HS-27A (cell line): ENCODE results near the gene EPN3.
A peak's percentile ranks its signal among the peaks of the same experiment; 100 is the strongest.

Source experiments
- DNase-seq: peaks from one replicate; pipeline ENCODE4 v3.0.0-alpha.2; 2012; ENCODE audit warnings: low read depth, missing footprints

The EPN3 gene

DNA sequence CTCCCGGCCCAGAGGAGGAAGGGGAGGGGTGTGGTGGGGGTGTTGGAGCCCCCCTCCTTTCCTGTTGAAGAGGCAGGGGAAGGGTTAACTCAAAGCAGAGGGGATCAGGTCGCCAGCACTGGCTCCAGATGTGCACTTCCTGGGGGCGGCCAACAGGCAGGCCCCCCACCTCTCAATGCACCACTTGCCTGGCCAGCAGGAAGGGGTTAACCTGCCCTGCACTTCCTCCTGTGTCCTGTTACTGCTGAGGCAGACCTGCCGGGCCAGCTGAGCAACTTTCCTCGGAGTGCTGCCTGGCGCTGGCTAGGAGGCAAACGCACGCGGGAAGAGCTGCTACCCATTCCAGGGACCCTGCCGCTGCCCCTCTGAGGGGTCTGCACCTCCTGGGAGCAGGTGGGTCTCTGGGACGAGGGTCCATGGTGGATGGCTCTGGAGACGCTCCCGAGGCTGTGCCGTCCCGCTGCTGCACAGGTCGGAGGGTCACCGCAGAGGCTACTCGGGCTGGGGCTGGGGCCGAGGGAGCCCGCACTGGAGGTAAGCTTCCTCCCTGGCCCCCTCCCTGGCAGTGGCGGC is at the start of gene EPN3:
Gene EPN3, plus strand, starts transcription at position 284 of the 573 bp plus-strand sequence. CDS start 3,822 bp downstream, outside the sequence.
- no peak for DNase-seq

DNA sequence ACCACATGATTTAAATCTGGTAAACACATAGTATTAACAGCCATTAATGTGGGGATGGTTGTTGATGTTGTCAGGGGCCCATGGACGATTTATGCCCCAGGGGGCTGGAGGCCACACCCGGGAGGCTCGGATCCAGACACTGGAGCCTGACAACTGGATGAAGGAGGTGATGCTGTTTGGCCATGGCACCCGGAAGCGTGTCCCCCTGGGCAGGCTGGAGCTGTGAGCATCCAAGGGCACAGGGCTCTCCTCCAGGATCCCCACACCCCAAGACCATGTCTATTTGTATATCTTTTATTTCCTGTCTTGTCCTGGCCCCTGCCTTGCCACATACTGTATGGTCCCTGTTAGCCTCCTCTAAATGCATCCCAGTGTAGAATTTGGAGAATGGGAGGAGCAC is 49.3 kb upstream of the EPN3 start:
- DNase-seq: no peak

DNA sequence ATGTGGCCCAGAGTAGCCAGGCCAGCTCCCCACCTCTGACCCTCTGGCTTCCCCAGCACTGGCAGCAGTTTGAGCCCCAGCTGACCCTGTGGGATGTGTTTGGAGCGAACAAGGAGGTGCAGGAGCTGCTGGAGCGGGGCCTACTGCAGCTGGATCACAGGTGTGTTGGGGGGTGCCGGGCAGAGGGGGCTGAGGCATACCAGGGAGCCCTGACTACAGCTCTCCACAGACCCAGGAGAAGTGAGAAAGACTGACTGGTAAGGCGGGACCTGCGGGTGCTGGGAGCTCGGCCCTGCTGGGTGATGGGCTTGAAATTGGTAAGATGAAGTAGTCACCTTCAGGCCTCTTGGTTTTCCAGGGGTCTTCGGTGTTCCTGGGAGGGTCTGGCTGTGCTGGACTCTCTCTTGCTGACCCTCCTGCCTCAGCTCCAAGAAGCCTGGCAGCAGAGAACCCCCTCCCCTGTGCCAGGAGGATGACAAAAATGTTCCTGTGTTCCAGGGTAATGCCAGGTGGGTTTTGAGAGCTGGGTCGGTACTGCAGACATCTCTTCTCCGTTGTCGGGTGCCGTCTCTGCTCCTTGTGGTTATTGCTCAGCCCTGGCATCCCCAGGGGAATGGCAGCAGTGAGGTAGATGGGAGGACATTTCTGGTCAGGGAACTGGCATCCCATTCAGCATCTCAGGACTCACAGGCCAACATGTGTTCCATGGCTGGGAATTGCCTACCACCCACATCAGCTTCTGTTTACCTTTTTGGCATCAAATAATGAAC is 48.0 kb upstream of the EPN3 start:
- no peak for DNase-seq

DNA sequence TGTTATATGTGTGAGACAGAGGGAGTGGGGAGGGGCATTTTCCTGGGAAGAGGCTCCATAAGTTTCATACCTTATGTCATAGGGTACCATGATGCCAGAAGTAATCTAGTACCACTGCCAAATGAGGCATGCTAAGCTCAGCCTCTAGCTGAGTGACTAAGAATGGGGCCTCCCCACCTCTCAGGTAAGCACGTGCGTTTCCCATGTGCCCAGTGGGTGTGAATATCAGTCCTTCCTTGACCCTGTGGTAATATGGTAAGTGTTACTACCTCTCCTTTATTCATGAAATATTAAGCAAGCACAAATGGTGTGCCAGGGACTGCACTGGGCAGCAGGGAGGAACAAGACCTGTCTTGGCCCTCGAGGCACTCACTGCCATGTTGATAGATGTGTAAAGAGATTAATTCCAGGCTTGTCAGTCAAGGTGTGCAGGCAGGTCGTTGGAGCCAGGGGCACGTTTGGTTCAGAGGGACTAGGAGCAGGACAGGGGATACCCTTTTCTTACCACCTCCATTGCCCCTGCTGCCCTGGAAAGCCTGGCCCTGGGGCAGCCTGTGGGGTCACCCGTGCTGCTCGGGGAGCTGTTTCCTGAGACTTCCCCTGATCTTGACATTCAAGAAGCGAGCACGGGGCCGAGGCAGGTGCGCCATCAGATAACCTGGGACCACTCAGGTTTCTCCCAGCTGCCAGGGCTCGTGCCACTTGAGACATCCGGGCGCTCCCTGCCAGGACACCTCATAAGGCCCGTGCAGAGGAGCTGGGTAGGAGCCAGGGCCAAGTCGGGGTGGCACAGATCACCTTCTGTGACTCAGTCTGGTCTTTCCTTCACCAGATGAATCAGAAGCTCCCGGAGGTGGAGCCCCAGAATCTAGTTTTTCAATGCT is 45.1 kb upstream of the EPN3 start:
- DNase-seq: no peak

DNA sequence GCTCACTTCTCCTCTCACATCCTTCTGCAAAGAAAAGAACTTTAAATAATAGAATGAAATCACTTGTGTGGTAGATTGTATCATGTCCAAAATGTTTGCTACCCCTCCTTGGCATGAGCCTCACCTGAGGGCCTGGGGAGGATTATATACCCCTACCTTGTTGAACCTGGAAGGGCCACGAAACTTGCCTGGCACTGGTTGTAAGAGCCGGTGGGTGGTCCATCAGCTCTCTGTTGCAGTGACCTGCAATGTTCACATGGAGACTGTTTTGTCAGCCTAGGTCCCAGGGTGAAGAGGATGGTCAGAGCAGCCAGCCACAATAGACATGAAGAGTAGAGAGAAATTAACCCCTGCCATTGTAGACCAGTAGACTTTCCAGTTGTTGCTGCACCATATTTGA is 43.7 kb upstream of the EPN3 start:
- DNase-seq: no peak

DNA sequence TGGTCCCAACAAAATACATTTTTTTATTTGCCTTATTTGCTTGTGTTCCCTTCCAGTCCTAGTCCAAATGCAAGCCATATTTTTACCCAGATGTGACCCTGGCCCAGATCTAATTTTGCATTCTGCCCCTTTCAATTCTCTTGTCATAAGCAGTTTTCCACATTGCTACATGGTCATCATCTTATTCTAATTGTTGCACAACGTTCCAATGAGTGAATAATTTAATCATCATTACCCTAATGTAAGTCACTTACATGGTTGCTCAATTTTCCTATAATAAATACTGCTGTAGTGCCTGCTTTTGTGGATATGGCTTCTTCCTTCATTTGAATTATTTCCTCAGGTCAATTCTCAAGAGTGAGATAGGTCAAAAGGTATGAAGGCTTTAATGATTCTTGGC is 41.0 kb upstream of the EPN3 start:
- DNase-seq: no peak

DNA sequence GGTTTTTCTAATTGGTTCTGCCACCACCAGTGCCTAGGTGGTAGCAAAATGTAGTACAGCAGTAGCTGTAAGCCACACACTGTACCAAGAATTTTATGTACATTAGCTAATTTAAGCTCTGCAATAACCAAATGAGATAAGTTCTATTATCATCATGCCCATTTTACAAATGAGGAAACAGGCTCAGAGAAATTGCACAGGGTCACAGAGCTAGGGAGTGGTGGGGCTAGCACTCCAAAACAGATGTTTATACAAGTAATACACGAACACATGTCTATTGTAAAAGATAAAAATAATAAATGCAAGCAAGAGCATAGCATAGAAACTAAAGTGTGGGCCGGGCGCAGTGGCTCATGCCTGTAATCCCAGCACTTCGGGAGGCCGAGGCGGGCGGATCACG is 40.3 kb upstream of the EPN3 start:
- DNase-seq: no peak

DNA sequence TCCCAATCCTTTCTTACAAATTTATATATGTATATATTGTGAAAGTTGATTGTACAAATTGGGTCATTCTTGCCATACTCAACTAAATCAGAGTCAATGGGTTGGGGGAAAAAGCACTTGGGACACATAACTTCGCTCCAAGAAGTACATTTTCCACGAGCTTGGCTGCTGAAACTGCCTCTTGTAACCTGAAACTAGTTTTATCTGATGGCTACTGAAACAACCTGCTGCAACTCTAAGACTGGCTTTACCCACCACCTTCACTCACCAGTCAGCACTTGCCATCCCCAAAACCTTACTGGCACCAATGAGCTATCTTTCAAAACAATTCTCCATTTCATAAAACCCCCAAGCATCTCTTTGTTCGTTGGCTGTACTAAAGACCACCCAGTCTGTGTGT is 38.8 kb upstream of the EPN3 start:
- no peak for DNase-seq

DNA sequence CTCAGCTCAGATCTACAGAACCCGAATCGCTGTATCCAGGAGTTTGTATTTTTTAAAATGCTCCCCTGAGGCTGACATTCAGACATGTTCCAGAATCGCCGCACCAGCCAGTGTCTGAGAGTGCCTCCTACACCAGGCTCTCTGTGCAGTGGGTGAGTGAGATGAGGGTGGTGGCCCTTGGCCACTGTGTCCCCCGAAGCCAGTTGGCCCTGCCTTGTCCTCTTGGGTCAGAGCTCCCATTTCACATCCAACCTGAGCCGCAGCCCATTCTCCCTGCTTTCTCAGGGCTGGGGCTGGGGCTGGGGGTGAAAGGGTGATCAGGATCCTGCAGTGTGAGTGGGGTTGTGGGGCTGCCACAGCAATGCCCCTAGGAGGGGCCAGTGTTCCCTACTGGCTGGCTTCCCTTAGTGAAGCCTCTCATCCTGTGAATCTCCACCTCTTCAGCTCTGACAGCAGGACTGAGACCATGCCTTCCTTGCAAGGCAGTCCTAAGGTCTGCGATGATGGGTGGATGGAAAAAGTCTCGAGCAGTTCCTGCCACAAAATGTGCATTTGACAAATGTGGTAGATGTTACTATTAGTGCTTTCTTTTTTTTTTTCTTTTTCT is 37.2 kb upstream of the EPN3 start:
- DNase-seq: no peak

DNA sequence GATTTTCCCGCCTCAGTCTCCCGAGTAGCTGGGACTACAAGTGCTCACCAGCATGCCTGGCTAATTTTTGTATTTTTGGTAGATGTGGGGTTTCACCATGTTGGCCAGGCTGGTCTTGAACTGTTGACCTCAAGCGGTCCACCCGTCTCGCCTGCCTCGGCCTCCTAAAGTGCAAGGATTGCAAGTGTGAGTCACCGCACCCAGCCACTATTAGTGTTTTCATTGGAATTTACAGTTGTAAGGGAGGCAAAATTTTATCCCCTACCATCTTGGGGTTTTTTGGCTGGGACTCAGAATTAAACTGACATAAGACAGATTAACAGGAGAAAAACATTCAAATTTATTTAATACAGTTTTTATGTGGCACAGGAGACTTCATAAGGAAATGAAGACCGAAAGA is 36.6 kb upstream of the EPN3 start:
- DNase-seq: no peak

DNA sequence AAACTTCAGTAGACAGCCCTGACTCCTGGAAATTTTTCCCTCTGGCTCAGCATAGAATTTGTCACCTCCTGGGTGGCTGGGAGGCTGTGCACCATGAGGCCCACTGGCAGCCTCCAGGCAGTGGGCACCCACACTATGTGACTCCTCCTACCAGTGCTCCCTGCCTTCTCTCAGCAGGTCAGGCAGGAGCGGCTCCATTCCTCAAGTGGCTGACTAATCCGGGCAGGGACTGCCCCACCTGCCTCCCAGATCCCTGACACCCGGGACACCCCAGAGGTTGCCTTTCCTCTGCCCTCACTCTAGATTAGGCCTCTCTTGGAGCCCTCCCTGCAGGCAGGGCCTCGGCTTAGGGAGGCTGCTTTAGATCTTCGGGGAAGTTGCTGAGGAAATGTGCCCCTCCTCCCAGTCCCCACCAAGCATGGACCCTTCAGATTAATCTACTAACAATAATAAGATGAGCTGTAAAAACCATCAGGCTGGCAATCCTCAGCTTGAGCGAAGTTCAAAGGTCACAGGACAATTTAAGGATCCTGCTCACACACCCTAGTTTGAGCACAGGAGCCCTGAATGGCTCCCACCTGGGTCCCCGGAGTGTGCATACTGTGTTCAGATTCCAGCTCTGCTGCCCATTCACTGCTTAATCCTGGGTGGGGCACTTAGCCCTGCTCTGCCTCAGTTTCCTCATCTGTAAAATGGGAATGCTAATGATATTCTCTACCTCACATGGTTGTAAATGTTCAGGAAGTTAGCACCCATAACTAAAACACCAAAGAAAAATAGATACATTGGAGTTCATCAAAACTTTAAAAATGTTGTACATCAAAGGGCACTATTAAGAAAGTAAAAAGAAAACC is 34.3 kb upstream of the EPN3 start:
- DNase-seq: no peak

DNA sequence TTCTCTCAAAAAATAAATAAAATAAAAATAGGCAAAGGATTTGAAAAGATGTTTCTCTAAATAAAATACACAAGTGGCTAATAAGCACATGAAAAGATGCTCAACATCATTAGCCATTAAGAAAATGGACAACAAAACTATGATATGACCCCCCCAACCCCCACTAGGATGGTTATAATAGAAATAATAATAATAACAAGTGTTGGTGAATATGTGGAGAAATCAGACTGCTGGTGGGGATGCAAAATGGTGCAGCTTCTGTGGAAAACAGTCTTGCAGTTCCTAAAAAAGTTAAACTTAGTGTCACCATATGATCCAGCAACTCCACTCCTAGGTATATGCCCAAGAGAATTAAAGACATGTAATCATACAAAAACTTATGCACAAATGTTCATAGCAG is 33.3 kb upstream of the EPN3 start:
- no peak for DNase-seq

DNA sequence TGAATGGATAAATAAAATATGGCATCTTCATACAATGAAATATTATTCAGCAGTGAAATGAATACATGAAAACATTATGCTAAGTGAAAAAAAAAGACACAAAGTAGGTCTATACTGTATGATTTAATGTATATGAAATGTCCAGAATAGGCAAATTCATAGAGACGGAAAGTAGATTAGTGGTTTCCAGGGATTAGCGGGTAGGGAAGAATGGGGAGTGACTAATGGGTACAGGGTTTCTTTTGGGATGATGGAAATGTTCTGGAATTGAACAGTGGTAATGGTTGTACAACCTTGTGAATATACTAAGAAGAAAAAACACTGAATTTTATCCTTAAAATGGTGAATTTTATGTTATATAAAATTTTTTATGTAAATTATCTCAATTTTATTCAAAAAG is 32.8 kb upstream of the EPN3 start:
- no peak for DNase-seq

DNA sequence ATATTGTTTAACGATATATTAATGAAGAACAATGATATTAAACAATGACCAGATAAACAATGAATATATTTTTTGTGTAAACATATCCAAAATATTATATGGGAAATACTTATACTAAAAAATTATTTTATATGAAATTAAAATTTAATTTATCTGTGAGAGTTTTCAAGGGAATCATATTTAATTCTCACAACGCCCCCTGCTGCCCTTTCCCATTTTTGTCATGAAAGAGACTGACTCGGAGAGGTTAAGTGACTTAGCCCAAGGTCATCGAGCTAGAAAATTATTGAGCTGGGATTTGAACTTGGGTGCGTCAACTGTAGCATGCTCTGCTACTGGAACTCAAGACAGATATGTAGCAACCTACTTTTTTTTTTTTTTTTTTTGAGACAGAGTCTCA is 31.5 kb upstream of the EPN3 start:
- no peak for DNase-seq

DNA sequence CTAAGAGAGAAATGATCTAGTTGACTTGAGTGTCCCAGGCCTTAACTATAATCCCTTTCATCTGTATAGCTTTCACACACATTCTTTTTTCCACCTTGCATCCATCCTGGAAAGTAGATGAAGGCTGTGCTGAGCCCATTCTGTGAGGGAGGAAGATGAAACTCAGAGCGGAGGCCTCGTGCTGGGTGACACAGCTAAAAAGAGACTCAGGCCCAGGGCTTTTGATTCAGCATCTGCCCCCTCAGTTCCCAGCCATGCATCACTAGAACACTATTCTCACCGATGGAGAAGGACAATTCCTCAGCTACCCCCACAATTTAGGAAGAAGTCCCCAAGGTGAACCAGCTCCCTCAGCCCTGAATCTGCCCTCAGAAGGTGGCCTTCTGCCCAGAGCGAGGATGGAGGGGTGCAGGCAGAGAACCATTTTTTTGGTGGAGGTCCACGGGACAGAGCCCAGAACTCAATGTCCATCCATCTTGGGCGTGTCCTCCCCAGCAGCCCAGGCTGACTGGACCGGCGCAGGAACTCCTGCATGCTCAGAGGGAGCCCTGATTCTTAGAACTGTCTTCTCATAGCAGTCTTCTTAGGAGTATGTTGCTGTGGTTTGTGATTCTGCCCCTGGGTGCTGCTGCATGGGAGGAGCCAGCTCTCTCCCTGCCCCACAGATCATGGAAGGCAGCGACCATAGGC is 30.1 kb upstream of the EPN3 start:
- no peak for DNase-seq

DNA sequence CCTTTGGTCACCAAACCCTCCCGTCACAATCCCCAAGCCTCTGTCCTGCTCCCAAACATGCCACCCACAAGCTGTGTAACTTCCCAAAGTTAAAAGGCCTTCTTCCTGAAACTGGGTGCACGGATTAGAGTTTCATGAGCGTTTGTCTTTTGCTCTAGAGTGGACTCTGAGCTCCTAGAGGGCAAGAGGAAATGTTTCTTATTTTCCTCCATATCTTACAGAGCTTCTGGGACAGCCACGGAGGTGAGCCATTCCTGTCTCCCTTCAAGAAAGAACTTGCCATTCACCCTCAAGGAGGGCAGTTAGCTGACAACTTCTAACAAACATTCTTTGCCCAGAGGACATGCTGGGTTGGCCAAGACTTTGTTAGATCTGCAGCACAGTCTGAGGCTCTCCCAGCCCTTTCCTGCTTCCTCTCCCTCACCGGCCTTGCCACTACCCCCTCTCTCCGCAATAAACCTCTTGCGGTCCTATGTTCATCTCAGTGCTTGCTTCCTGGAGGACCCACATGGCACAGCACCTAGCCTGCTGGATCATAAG is 26.9 kb upstream of the EPN3 start:
- DNase-seq: no peak

DNA sequence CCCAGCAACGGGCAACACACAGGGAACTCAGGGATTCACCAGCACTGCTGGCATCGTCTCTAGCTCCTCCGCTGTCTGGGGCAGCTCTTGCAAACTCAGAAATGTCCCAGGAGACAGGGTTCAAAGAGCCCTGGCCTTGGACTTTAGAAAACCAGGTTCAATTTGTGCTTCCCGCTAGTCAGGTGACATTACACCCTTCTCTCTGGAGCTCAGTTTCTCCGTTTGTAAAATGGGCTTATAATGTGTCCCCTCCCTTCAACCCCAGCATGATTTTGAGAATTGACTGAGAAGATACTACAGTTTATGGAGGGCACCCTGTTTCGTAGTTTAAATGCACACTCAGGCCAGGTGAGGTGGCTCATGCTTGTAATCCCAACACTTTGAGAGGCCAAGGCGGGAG is 26.2 kb upstream of the EPN3 start:
- no peak for DNase-seq

DNA sequence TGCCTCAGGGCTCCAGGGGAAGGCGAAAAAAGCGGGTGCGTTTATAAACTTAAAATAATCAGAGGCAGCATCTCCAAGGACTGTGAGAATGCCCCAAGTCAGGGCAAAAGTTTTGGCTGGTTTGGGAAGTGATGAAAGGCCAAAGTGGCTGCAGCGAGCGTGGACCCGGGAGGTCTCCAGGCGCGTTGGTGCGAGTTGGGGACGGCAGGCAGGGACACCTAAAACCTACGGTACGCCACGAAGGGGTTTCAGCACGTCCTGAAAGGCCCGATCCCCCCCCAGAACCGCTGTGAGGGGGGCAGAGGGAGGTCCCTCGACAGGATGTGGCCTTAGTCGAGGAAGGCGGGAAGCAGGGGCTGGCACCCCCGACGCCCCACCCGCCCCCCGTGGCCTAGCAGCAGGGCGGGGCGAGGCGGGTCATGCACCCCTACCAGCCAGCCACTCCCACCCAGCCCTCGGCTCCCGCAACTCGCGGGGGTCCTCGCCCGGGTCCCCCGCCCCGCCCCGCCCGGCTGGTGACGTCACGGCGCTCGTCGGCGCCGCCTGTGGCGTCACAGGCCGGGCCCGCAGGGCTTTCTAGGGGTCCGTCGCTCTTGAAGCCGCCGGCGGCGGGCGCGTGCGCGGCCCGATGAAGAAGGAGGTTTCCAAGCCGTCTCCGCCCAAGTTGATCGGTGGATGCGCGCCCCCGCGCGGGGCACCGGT is 24.5 kb upstream of the EPN3 start, which contains the start of gene MYCBPAP:
Gene MYCBPAP, plus strand, starts transcription at position 569 of the 702 bp plus-strand sequence. CDS start 236 bp downstream, outside the sequence.
- DNase-seq: peak; percentile 36

DNA sequence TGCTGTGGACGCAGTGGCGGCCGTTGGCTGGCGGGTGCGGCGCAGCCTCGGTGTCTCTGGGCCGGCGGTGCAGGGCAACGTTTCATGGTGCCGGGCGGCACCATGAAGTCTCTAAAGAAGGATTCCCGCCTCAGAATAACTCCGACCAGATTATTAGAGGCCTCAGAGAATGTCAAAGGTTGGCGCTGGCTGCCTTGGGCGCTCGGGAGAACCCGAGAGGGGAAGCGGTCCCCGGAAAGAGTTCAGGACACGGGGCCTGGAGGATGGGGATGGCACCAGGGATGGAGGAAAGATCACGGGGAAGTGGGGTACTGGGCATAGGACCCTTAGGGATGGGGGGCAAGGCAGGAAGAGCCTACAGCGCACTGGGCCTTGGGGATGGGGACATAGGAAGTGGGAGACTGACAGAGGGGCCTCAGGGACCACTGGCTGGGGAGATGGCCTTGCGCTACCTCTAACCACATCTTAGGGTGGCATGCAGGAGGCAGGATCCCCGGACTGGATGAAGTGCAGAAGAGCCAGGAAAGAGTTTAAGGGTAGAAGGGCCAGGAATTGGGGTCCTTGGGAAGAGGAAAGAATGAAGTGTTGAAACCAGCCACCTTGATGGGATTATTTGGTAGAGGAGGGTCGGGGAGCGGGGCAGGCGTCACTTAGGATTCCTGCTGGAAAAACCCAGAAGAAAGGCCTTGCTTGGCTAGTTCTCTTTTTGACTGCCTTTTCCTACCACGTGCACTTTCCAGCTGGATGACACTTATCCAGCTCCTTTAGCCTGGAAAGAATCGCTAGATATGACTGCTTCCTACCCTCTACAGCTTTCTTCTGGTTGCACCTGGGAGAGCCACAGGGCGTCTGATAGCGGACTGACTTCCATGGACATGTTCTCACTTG is 23.7 kb upstream of the EPN3 start:
- no peak for DNase-seq
